Stomach (tissue), 9 donors: ENCODE data around the gene MRPL51. TPM values are rescaled to one million over a fixed set of nuclear protein-coding genes. Genes with fewer than 3 reads are reported as not detected.

Experiments
- DNase-seq, 2 donors: peaks; one replicate each; pipeline versions ENCODE4 v3.0.0 to v3.0.0-alpha.2; 2013 to 2019
- H3K27ac ChIP-seq, 5 donors: fragments of 200-600 bp in 4 of 5; sonication (generic) in 4 of 5; one replicate each; pipeline ENCODE4 v1.5.1; 2013 to 2019; ENCODE audit warnings: mild to moderate bottlenecking in 1 of 5, moderate library complexity in 1 of 5
- H3K27me3 ChIP-seq, 3 donors: fragments of 200-600 bp; sonication (generic); one replicate each; pipeline ENCODE4 v1.5.1; 2017 to 2019; ENCODE audit warnings: mixed run types in 1 of 3
- H3K36me3 ChIP-seq, 4 donors: fragments of 200-600 bp; sonication (generic); 1 replicate in 3 of 4; 2 replicates in 1 of 4; pipeline ENCODE4 v1.5.1; 2016 to 2019
- H3K4me1 ChIP-seq, 4 donors: fragments of 200-600 bp; sonication (generic); one replicate each; pipeline ENCODE4 v1.5.1; 2016 to 2019
- H3K4me3 ChIP-seq, 4 donors: fragments of 200-600 bp; sonication (generic) in 3 of 4; one replicate each; pipeline ENCODE4 v1.5.1; 2016 to 2019; ENCODE audit warnings: mild to moderate bottlenecking in 1 of 4
- H3K9me3 ChIP-seq, 4 donors: fragments of 200-600 bp; sonication (generic); one replicate each; pipeline ENCODE4 v1.5.1; 2016 to 2019
- EP300 ChIP-seq: sonication (generic); formaldehyde crosslinking; IDR thresholded peaks from one replicate; pipeline ENCODE4 v1.6.1; 2017; ENCODE audit warnings: antibody characterized with exemption
- POLR2A ChIP-seq, 4 donors: fragments of 450-650 bp; IDR thresholded peaks; one replicate each; pipeline ENCODE4 v1.6.1; 2016; ENCODE audit warnings: antibody characterized with exemption in 4 of 4, control low read depth in 2 of 4, mild to moderate bottlenecking in 1 of 4, moderate library complexity in 1 of 4
- POLR2AphosphoS5 ChIP-seq, 3 donors: sonication (generic); formaldehyde crosslinking; IDR thresholded peaks; one replicate each; pipeline ENCODE4 v1.6.1; 2016; ENCODE audit warnings: antibody characterized with exemption in 3 of 3
- WGBS, 5 donors: extraction: QIAGEN DNeasy Blood & Tissue Kit in 3 of 5; methylation state at CpG; one replicate each; pipeline versions ENCODE4 v1.1.5 to v1.1.7; 2013 to 2018; 5-methylcytosine and 5-hydroxymethylcytosine counted together
- intact Hi-C: fragments of 100-400 bp; cut with DNase I; formaldehyde crosslinking; loops from one replicate; pipeline ENCODE4 v1.15.1; 2023; ENCODE audit warnings: low total_unique reads
- polyA plus RNA-seq, 3 donors: library from polyadenylated mRNA; stranded (reverse); fragments of 200-250 nt; gene quantifications; one replicate each; pipeline ENCODE4 v1.2.3, GENCODE V29; 2013
- total RNA-seq, 5 donors: library from RNA; depleted of rRNA; stranded (reverse); fragments of >200 nt; gene quantifications; one replicate each; pipeline versions ENCODE4 v1.1.0 to v1.2.3, GENCODE V29; 2014 to 2016
- TF ChIP-seq, protein P1 (sequence below), 7 experiments: fragments of 450-650 bp in 4 of 7; fragments of 200-600 bp in 3 of 7; sonication (generic) in 3 of 7; IDR thresholded peaks; one replicate each; pipeline ENCODE4 v1.5.1; 2016 to 2019; ENCODE audit warnings: antibody characterized with exemption in 7 of 7, control low read depth in 2 of 7, mild to moderate bottlenecking in 1 of 7
- donor health status: healthy with polysubstance abuse.
- donor health status: Bipolar disorder and iron deficiency.
- donor health status: healthy.

MRPL51 gene
- total and polyA plus RNA-seq, 8 donors: 26.8 to 146 (median 88.4) TPM

DNA sequence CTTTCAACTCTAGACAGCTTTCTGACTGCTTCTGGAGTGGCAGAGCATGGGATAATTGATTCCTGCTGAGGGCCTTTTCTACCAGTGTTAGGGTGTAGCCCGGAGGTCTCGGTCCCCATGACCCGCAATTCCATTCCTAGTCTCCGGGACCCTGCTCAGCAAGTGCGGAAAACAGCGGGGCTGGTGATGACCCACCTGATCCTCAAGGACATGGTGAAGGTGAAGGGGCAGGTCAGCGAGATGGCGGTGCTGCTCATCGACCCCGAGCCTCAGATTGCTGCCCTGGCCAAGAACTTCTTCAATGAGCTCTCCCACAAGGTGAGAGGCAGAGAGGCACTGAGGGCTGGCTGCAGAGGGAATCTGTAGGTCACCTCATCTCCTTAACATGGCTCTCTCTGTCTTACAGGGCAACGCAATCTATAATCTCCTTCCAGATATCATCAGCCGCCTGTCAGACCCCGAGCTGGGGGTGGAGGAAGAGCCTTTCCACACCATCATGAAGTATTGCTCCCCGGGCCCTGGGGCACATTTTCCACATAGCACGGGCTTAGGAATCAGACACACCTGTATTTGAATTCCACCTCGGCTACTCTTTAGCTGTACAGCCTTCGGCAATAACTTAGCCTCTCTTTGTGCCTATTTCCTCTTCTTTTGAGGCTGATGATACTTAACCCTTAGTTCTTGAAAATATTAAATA lies 35.6 kb upstream of the MRPL51 start:
- intact Hi-C loops: no loop called here
- WGBS, 5 donors: 86 to 94% (median 90%) methylated on average over 17 of the region's 17 CpGs
- no peak for DNase-seq
- Histone ChIP-seq H3K36me3 (peaks cover 76 to 82% (median 80%) of the 10 kb centered on the region in 4 donors), H3K9me3 (no peaks in the 10 kb centered on the region), H3K27me3 (no peaks in the 10 kb centered on the region), H3K4me1 (peaks cover 15 to 22% (median 19%) of the 10 kb centered on the region in 4 donors), H3K4me3 (no peak overlapping the region), H3K27ac (no peak overlapping the region)
- TF ChIP-seq POLR2AphosphoS5 (IDR thresholded peaks at IDR 0.05) (no peak), EP300 (no peak), POLR2A (IDR thresholded peaks at IDR 0.05) (no peak)
- TF ChIP-seq, protein P1, sequence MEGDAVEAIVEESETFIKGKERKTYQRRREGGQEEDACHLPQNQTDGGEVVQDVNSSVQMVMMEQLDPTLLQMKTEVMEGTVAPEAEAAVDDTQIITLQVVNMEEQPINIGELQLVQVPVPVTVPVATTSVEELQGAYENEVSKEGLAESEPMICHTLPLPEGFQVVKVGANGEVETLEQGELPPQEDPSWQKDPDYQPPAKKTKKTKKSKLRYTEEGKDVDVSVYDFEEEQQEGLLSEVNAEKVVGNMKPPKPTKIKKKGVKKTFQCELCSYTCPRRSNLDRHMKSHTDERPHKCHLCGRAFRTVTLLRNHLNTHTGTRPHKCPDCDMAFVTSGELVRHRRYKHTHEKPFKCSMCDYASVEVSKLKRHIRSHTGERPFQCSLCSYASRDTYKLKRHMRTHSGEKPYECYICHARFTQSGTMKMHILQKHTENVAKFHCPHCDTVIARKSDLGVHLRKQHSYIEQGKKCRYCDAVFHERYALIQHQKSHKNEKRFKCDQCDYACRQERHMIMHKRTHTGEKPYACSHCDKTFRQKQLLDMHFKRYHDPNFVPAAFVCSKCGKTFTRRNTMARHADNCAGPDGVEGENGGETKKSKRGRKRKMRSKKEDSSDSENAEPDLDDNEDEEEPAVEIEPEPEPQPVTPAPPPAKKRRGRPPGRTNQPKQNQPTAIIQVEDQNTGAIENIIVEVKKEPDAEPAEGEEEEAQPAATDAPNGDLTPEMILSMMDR (IDR thresholded peaks at IDR 0.05): no peak

DNA sequence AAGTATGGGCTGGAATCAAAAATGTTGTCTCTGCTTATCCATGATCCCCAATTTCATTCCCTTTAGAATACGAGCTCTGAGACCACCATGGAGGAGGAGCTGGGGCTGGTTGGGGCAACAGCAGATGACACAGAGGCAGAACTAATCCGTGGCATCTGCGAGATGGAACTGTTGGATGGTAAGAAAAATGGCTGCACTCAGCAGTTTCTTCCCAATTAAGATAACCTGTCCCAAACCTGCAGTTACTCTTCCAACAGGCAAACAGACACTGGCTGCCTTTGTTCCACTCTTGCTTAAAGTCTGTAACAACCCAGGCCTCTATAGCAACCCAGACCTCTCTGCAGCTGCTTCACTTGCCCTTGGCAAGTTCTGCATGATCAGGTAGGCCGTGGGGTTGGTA lies 34.6 kb upstream of the MRPL51 start:
- intact Hi-C loops: no loop called here
- Histone ChIP-seq H3K9me3 (no peaks in the 10 kb centered on the region), H3K4me1 (peaks cover 5 to 12% (median 10%) of the 10 kb centered on the region in 4 donors), H3K36me3 (peaks cover 83 to 91% (median 90%) of the 10 kb centered on the region in 4 donors), H3K27ac (no peak overlapping the region), H3K4me3 (no peak overlapping the region), H3K27me3 (no peaks in the 10 kb centered on the region)
- WGBS, 5 donors: 89 to 96% (median 92%) methylated on average over 4 of the region's 4 CpGs
- no peak for DNase-seq
- no peak for TF ChIP-seq POLR2A (IDR thresholded peaks at IDR 0.05)
- TF ChIP-seq EP300: no peak
- TF ChIP-seq, protein P1 (IDR thresholded peaks at IDR 0.05): no peak
- no peak for TF ChIP-seq POLR2AphosphoS5 (IDR thresholded peaks at IDR 0.05)

DNA sequence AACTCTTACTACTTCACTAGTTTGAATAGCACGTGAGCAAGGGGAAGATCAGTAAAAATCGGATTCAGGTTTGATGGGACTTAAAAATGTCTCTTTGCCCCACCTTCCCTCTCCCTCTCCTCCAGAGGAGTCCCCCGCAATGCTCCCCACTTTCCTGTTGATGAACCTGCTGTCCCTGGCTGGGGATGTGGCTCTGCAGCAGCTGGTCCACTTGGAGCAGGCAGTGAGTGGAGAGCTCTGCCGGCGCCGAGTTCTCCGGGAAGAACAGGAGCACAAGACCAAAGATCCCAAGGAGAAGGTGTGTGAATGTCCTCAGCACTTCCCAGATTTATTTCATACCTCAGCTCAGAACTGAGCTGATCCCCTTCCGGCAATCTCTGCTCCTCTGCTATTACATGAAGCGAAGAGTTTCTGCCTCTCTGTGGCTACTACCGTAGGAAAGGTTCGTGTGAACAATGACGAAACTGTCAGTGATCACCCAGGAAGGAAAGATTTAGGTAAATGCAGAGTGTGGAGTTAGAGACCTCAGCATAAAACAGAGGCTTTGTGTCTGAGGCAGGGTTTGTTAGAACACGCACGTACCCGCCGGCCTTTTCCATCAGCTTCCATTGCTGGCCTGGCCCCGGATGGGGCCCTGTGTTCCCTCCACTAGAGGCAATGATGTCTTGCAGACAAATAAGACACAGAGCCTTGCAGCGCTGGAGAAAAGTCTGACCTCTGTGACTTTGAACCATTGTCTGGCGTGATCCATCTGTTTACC lies 33.9 kb upstream of the MRPL51 start:
- H3K9me3 ChIP-seq: no peaks in the 10 kb centered on the region
- no peak overlapping the region for H3K27ac ChIP-seq
- peaks cover 0 to 5% (median 3%) of the 10 kb centered on the region in 4 donors for H3K4me1 ChIP-seq
- H3K36me3 ChIP-seq: peaks cover 90 to 99% (median 97%) of the 10 kb centered on the region in 4 donors
- intact Hi-C loops: no loop called here
- no peaks in the 10 kb centered on the region for H3K27me3 ChIP-seq
- 84 to 95% (median 89%) methylated on average over 19 of the region's 19 CpGs for WGBS, 5 donors
- H3K4me3 ChIP-seq: no peak overlapping the region
- TF ChIP-seq, protein P1 (IDR thresholded peaks at IDR 0.05): no peak
- TF ChIP-seq POLR2AphosphoS5 (IDR thresholded peaks at IDR 0.05): no peak
- TF ChIP-seq POLR2A (IDR thresholded peaks at IDR 0.05): no peak
- DNase-seq: no peak

DNA sequence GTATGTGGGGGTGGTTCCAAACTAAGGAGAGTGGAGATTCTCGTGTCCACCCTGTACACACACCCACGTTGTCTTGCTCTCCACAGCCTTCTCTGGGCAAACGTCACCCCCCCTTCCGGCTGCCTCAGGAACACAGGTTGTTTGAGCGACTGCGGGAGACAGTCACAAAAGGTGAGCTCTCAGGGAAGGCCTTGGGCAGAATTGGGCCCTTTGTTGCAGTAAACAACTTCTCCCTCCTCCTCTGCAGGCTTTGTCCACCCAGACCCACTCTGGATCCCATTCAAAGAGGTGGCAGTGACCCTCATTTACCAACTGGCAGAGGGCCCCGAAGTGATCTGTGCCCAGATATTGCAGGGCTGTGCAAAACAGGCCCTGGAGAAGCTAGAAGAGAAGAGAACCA lies 33.1 kb upstream of the MRPL51 start:
- intact Hi-C loops: no loop called here
- H3K9me3 ChIP-seq: no peaks in the 10 kb centered on the region
- no peak for DNase-seq
- no peaks in the 10 kb centered on the region for H3K4me1 ChIP-seq
- H3K27me3 ChIP-seq: no peaks in the 10 kb centered on the region
- WGBS, 5 donors: 89 to 94% (median 91%) methylated on average over 7 of the region's 7 CpGs
- peaks cover 93 to 100% (median 100%) of the 10 kb centered on the region in 4 donors for H3K36me3 ChIP-seq
- no peak for TF ChIP-seq POLR2A (IDR thresholded peaks at IDR 0.05)
- TF ChIP-seq, protein P1 (IDR thresholded peaks at IDR 0.05): no peak
- no peak for TF ChIP-seq POLR2AphosphoS5 (IDR thresholded peaks at IDR 0.05)
- TF ChIP-seq EP300: no peak
- no peak overlapping the region for H3K27ac ChIP-seq
- H3K4me3 ChIP-seq: no peak overlapping the region
